HG02588 (cell line): ENCODE results near the gene RIN2.
"Not testable (repeated sequence)": the region's sequence is repeated elsewhere in the genome, so short reads cannot be mapped to it uniquely, and the experiment has no call there.

Source experiments
- ATAC-seq: cut with Tn5 transposase; IDR thresholded peaks from one replicate; pipeline ENCODE4 v1.9.1; 2021; ENCODE audit warnings: mild to moderate bottlenecking, moderate library complexity; ENCODE audit not compliant: unreplicated experiment

The RIN2 gene

DNA sequence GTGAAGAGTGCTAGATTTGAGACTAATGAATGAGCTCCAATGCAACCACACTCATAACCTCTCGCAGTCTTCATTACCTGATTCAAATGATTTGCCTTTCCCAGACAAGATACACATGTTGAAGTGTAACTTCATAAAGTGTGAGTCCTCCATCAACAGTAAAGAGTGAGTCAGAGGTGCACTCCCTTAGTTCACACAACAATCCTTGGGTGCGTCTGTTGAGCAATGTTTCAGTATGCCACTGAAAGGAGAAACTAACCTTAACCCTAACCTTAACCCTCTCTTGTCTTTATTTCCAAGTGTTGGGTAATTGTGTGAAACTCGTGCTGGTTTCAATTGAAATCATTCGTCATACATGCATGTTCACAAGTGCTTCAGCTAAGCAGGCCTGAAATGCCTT lies 21.0 kb upstream of the RIN2 start:
- ATAC-seq, result no peak

GRCh38 chr20:19738951-19739350 lies 19.1 kb upstream of the RIN2 start:
- ATAC-seq, result no peak

- no peak for ATAC-seq
Measured at GRCh38 chr20:19739351-19739750, 18.7 kb upstream of the RIN2 start.

DNA sequence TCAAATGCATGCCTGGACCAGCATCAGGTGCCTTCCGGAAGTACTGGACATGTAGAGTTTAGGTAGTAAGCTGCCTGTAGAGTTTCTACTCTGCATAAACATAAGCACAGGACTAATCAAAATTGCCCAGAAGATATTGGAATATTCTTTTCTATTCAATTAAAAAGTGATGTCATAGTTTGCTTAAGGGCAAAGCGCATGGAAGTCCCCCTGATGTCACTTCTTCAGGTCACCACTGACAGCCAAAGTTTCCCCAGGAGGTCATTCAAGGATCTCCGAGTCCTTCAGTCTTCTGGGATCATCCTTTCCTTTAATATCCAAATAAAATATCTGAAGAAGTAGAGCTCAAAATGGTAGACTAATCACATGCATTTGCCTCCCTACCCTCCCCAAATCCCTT lies 17.5 kb upstream of the RIN2 start:
- no peak for ATAC-seq

- no peak for ATAC-seq
Measured at GRCh38 chr20:19741924-19742323, 16.1 kb upstream of the RIN2 start.

DNA sequence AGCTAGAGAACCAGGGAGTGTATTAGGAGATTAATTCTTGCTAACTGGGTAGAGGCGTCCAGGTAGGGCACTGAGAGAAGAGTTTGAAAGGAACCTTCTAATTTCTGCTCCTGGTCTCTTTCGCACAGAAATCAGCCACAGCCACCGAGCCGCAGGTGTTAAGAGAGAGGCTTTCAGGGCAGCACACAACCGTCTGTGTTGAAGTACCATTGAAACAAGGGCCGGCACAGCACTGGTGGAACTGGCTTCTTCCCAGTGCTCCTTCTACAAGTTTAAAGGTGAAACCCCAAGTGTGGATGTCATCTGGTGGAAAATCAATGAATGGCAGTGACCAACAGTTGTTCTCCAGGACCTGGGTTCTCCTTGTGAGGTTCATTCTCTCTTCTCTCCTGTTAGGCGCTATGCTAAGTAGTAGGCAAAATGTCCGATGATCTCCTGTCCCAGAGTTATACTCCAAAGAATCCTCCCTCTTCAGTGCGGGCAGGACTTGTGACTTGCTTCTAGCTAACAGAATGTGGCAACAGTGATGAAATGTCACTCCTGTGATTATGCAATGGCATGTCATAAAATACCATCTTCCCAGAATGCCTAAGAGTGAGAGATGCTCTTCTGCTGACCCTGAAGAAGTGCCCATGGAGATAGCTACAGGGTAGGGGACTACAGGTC lies 15.0 kb upstream of the RIN2 start:
- no peak for ATAC-seq

- ATAC-seq, result no peak
Measured at GRCh38 chr20:19743640-19743995, 14.4 kb upstream of the RIN2 start.

DNA sequence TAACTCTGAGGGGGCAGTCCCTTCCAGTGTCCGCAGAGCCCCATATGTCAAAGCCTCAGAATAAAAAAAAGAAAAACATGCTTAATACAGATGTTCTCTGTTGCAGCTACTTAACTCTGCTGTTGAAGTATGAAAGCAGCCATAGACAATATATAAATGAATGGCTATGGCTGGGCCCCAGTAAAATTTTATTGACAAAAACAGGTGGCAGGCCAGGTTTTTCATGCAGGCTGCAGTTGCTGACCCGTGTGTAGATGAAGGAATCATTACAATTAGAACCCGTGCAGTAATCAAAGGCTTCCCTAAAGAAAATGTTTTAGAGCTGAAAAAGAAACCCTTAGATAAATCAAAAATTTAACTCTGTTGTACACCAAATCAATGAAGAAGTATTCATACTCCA lies 13.0 kb upstream of the RIN2 start:
- no peak for ATAC-seq

- ATAC-seq, result no peak
Measured at GRCh38 chr20:19745584-19745983, 12.5 kb upstream of the RIN2 start.

GRCh38 chr20:19746396-19746795 lies 11.7 kb upstream of the RIN2 start:
- no peak for ATAC-seq

GRCh38 chr20:19747903-19748302 lies 10.2 kb upstream of the RIN2 start:
- ATAC-seq, result no peak

DNA sequence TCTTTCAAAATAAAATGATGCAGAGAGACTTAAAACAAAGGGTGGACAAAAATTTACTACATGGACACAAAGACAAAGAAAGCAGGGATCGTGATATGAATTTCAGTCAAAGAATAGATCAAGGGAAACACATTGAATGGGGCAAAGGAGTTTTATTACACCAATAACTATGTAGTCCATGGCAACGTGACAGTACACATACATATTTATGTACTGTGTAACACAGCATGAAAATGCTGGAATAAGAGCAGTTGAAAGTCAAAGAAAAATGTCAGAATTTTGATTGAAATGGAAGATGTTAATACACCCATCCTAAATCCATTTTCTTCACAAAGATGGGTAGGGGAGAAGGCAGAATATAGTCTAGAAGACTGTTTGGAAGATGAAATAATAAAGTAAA lies 9.4 kb upstream of the RIN2 start:
- no peak for ATAC-seq

DNA sequence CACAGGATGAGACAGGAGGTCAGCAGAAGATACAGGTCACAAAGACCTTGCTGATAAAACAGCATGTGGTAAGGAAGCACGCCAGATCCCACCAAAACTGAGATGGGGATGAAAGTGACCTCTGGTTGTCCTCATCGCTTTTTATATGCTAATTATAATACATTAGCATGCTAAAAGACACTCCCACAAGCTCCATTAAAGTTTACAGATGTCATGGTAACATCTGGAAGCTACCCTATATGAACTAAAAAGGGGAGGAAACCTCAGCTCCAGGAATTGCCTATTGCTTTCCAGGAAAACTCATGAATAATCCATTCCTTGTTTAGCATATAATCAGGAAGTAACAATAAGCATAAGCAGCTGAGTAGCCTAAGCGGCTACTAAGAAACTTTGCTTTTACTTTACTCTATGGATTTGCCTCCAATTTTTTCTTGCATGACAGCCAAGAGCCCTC lies 8.4 kb upstream of the RIN2 start:
- no peak for ATAC-seq

- no peak for ATAC-seq
Measured at GRCh38 chr20:19750101-19750606, 7.9 kb upstream of the RIN2 start.

- no peak for ATAC-seq
Measured at GRCh38 chr20:19750907-19751636, 7.0 kb upstream of the RIN2 start.

GRCh38 chr20:19754201-19754600 lies 3.9 kb upstream of the RIN2 start:
- ATAC-seq, result not testable (repeated sequence)

GRCh38 chr20:19756761-19757486 lies 1.1 kb upstream of the RIN2 start:
- ATAC-seq, result no peak

DNA sequence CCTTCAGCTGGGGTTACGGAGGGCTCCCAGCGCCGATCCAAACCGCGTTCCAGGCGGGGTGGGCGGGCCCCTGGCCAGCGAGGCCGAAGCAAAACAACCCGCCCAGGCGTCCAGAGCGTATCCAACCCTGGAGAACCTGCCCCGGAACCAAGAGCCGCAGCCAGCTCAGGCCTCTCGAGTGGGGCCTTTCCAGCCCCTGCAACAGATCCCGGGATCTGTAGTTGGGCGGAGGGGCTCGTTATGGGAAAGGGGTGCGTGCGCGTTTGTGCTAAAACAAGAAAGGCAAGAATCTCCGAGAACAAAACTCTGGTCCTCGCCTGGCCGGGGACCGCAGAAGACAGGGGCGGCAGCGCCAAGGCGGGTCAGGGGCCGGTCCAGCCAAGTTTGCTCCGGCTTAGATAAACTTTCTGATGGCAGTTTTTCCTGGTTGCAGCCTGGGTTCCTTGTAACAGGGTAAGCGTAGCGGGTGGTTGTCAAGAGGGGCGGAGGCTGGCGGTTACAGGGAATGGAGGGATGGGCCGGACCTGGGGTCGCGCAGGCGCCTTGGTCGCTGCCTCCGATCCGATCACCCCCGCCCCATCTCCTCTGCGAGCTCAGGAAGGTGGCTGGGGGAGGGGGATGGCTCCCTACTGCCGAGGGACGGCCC lies 448 bp upstream of the RIN2 start:
- no peak for ATAC-seq

DNA sequence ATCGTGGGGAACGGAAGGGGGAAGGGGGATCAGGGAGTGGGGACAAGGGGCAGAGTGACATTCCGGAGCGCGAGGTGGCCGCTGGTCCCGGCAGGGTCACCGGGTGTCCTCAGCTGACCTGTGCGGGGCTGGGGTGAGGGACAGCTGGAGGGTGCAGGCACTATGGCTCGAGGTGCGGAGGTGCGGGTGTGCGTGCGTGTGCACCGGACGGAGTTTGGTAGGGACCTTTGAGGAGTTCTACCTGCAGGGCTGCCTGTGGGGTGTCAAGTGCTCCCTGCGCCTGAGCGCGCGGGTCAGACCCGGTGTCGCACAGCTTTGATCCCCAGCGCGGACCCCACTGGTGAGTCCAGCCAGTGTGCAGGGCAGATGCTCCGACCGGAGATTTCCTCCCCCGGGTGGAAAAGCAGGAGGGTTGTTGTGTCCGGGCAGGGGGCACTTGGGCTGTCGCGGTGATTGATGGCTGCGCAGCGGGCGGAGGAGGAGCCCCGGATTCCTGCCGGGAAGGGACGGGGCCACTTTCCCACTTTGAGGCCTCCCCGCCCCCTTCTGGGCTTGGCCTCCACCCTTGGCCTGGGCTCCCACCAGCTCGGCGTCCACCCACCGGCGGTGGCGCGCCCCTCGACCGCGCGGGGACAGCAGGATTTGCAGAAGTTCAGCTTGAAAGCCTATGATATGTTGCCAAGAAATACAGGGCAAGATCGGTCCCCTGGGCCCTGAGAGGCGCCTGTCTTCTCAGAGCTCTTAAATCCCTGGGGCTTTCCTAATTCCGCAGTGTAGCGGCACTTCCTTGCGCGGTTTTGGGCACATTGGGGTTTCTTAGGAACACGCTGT lies 658 bp downstream of the RIN2 start:
- ATAC-seq, result no peak

- no peak for ATAC-seq
Measured at GRCh38 chr20:19760371-19760721, 2.3 kb downstream of the RIN2 start.

- ATAC-seq, result no peak
Measured at GRCh38 chr20:19761326-19761725, 3.3 kb downstream of the RIN2 start.
